Thyroid gland (tissue), 4 donors: Measurements from ENCODE around the gene MRAP.

Experiments used
- CTCF ChIP-seq, 6 experiments: fragments of 200-600 bp in 3 of 6; fragments of 450-650 bp in 3 of 6; sonication (generic) in 3 of 6; IDR thresholded peaks; one replicate each; pipeline ENCODE4 v1.5.1; 2016 to 2019; ENCODE audit warnings: antibody characterized with exemption in 6 of 6, mild to moderate bottlenecking in 2 of 6, inconsistent platforms in 1 of 6, moderate library complexity in 1 of 6
- POLR2A ChIP-seq, 2 donors: fragments of 450-650 bp; IDR thresholded peaks; one replicate each; pipeline ENCODE4 v1.6.1; 2017; ENCODE audit warnings: antibody characterized with exemption in 2 of 2, mild to moderate bottlenecking in 2 of 2, moderate library complexity in 1 of 2

- TF ChIP-seq CTCF (IDR thresholded peaks at IDR 0.05) (no peak), POLR2A (IDR thresholded peaks at IDR 0.05) (no peak)
Observed at GRCh38 chr21:32349333-32349944, 50.8 kb downstream of the MRAP start.
